ENCODE data around the gene GFOD1.

- TF ChIP-seq POLR2A (IDR thresholded peaks at IDR 0.05) (no peak), CTCF (IDR thresholded peaks at IDR 0.05) (no peak)
Observed at GRCh38 chr6:13536796-13537526, 49.6 kb upstream of the GFOD1 start.

Measured in esophagus squamous epithelium (tissue), 4 donors.